Measurements from ENCODE around the gene NUBP2.

The NUBP2 gene

GRCh38 chr16:1781758-1782407 lies 877 bp upstream of the NUBP2 start:
- no peak for DNase-seq (ENCODE audit: low read depth in 2 of 2, low spot score in 1 of 2)

- no peak for DNase-seq (ENCODE audit: low read depth in 2 of 2, low spot score in 1 of 2)
Observed at GRCh38 chr16:1784977-1785845, 2.5 kb downstream of the NUBP2 start.

- no peak for DNase-seq (ENCODE audit: low read depth in 2 of 2, low spot score in 1 of 2)
Observed at GRCh38 chr16:1785846-1786170, 3.0 kb downstream of the NUBP2 start.

- no peak for DNase-seq (ENCODE audit: low read depth in 2 of 2, low spot score in 1 of 2)
Observed at GRCh38 chr16:1786242-1787055, 3.7 kb downstream of the NUBP2 start.

DNA sequence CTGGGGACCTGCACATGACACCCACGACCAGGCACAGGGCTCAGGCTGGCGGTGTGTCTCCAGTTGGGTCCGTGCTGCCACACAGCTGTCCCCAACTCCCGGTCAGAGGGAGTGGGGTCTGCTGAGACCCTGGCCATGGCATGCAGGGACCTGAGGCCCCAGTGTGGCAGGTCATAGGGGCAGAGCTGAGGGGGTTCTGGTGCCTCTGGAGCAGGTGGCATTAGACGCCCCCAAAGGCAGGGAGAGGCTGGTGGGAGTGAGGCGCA lies 4.2 kb downstream of the NUBP2 start:
- no peak for DNase-seq (ENCODE audit: low read depth in 2 of 2, low spot score in 1 of 2)

DNA sequence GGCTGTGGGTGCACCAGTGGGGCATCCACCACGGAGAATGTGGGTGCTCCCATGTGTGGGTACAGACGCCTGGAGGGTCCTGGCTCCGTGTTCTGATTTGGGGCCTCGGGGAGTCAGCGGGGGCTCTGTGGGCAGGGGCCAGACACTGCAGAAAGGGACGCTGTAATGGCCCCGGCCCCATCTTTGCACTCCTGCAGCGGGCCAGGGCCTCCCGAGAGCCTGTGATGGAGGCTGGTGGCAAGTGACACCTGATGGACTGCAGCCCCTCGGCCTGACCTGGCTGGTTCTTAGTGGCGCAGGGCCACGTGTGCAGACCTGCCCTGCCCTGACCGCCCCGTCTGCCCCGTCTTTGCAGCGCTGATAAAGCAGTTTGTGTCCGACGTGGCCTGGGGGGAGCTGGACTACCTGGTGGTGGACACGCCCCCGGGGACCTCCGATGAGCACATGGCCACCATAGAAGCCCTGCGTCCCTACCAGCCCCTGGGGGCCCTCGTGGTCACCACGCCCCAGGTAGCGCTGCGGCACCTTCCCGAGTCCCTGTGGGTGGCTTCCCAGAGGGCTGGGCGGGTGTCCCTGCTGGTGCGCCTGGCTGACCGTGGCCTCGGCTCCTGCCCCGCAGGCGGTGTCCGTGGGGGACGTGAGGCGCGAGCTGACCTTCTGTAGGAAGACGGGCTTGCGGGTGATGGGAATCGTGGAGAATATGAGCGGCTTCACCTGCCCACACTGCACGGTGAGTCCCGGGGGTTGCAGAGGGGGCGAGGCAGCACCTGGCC lies 4.7 kb downstream of the NUBP2 start:
- no peak for DNase-seq (ENCODE audit: low read depth in 2 of 2, low spot score in 1 of 2)

GRCh38 chr16:1788095-1788707 lies 5.4 kb downstream of the NUBP2 start:
- no peak for DNase-seq (ENCODE audit: low read depth in 2 of 2, low spot score in 1 of 2)

DNA sequence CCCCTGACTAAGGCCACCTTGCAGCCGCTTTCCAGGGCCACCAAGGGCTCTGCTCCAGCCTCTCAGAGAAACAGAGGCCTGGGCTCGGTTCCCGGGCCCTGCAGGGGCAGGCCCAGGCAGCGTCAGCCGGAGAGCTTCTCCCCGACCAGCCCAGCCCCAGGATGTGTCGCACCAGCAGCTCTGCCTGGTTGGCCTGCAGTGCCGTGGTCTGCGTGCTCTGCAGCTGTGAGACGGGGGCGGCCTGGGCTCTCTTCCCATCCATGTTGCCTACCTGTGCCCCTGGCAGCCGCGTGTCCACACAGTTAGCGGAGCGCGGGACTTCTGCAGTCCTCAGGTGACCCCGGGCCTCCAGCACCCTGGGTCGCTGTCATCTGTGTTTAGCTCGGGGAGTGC lies 5.9 kb downstream of the NUBP2 start:
- DNase-seq (ENCODE audit: low read depth in 2 of 2, low spot score in 1 of 2) = no peak

- no peak for DNase-seq (ENCODE audit: low read depth in 2 of 2, low spot score in 1 of 2)
Observed at GRCh38 chr16:1789643-1790045, 6.9 kb downstream of the NUBP2 start.

GRCh38 chr16:1790261-1790610 lies 7.5 kb downstream of the NUBP2 start:
- no peak for DNase-seq (ENCODE audit: low read depth in 2 of 2, low spot score in 1 of 2)

- no peak for DNase-seq (ENCODE audit: low read depth in 2 of 2, low spot score in 1 of 2)
Observed at GRCh38 chr16:1790611-1791255, 8.0 kb downstream of the NUBP2 start.

- DNase-seq (ENCODE audit: low read depth in 2 of 2, low spot score in 1 of 2) = no peak
Observed at GRCh38 chr16:1791256-1791942, 8.6 kb downstream of the NUBP2 start.

DNA sequence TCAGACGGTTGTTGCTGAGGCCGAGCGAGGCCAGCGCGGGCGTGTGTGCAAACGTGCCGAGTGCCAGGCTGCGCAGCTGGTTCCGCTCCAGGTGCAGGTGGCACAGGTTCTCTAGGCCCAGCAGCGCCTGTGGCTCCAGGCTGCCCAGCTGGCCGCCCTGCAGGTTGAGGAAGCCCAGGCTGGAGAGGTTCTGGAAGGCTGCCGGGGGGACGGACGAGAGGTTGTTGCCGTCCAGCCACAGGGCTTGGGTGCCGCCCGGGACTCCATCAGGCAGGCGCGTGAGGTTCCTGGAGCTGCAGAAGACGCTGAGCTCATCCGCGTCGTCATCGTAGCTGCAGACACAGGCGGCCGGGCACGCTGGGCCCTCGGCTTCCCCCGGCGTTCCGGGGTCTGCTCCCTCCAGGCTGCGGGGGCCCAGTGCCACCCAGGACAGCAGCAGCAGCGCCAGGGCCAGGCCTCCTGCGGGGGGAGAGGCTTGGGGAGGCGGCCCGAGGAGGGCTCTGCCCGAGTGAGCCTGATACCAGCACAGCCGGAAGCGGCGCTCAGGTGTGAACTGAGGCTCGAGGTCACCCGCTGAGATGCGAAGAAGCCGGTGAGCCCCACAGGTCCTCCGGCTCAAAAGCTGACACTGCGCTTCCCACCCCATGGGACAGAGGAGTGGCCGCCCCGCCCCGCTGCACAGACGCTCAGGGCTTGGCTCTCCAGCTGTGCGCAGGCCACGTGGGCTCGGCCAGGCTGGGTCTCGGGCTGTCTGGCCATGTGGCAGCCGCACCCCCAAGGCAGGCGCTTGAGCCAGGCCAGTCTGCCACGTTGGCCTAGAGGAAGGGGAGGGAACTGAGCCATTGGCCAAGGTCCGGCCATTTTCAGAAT lies 9.4 kb downstream of the NUBP2 start:
- no peak for DNase-seq (ENCODE audit: low read depth in 2 of 2, low spot score in 1 of 2)

DNA sequence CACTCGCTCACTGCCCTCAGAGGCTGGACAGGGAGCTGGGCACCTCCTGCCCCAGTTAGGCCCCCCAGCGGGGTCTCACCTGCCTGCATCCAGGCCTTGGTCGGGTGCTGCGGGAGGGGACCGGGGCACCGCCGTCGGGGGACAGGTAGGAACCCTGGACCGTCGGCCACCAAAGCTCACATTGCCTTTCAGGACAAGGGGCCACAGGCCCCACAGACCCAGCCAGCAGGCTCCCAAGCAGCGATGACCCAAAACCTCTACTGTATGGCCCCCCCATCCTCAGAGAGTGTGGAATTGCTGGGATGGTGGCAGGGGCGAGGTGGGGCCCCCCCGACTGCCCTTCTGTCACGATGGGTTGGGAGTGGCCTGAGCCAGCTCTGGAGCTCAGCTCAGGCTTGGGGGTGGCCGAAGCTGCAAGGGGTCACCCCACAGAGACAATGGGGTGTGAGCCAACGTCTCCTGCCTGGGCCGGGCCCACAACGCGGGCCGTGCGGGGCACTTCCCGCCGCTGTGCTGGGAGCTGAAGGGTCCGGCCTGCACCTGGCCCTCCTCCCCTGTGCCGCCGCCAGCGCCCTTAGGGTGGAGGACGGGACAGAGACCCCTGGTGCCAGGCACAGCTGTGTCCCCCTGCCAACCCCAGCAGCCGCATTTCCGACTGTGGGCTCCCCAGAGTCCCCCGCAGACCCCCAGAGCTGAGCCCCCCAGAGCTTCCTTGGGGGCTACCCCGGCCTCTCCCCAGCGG lies 10.2 kb downstream of the NUBP2 start:
- DNase-seq (ENCODE audit: low read depth in 2 of 2, low spot score in 1 of 2) = no peak

GRCh38 chr16:1793578-1794220 lies 10.9 kb downstream of the NUBP2 start, which contains the start of gene IGFALS:
IGFALS (minus strand) TSS chr16:1793705; CDS start chr16:1793652, 53 bp downstream.
- DNase-seq (ENCODE audit: low read depth in 2 of 2, low spot score in 1 of 2) = no peak

DNA sequence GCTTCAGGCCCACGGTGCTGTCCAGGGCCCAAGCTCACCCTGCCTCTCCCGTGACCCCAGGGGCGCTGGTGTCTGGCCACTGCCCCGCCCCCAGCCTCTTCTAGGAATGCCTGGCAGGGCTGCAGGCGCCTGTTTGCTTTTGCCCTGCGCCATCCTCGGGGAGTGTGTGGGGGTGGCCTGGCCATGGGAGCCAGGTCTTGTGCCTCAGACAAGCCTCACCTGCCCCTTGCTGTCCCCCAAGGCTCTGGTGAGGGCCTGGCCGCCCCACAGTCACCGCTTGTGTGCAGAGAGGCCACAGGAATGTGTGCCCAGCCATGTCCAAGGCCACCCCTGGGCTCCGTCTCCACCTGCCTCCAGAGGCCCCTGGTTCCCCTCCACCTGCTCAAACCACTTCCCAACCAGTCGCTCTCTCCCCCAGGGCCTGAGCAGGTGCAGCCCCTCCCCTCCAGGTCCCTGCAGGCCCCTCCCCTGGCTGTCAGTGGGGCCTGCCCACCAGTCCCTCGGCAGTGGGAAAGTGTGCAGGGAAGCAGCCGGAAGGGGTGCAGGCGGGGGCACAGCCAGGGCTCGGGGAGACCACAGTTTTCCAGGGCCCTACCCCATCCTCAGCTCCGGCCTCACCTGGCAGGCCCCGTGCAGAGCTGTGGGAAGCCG lies 11.6 kb downstream of the NUBP2 start:
- DNase-seq (ENCODE audit: low read depth in 2 of 2, low spot score in 1 of 2) = no peak

- DNase-seq (ENCODE audit: low read depth in 2 of 2, low spot score in 1 of 2) = no peak
Observed at GRCh38 chr16:1794908-1795666, 12.3 kb downstream of the NUBP2 start.
